NCI-H345 treated with DMSO at 0.1 percent for 48 hours (cell line): Measurements from ENCODE around the gene APP.
"Not testable (repeated sequence)": the region's sequence is repeated elsewhere in the genome, so short reads cannot be mapped to it uniquely, and the experiment has no call there.

Experiments used
- DNase-seq: peaks from one replicate; lab custom pipeline; 2025; ENCODE audit not compliant: unreplicated experiment; lab: John Stamatoyannopoulos, UW

Gene APP

DNA sequence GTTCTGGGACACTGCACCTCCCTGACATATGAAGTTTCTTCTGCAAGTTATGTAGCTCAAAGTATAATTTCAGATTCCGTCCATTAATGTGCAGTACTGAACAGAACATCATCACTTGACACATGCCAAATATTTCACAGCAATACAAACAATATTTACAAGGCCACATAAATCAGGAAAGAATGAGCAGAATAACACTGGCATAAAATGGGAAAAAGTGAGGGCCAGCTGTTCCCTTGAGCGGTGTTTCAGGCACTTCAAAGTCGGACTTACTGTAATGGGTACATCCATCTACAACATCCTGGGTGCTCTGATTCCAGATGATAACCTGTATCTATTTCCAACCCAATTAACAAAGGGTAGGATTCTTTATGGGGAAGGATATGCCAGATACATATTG, 217.4 kb downstream of the APP start:
- no peak for DNase-seq

DNA sequence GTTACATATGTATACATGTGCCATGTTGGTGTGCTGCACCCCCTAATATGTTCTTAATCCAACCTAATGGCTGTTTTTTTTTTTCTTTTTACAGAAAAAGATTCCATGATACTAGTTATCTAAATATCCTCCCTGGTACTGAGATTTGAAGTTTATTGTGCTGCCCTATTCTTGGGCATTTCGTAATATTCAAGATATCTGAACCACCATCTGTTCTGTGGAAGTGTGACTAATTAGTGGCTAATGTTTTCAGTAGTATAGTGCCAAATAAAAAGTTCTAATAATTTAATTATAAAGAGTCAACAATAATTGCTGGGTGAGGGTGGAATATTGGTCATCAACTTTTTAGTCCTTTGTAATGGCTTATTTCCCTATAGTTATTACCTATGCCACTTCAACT, 218.3 kb downstream of the APP start:
- DNase-seq: no peak

DNA sequence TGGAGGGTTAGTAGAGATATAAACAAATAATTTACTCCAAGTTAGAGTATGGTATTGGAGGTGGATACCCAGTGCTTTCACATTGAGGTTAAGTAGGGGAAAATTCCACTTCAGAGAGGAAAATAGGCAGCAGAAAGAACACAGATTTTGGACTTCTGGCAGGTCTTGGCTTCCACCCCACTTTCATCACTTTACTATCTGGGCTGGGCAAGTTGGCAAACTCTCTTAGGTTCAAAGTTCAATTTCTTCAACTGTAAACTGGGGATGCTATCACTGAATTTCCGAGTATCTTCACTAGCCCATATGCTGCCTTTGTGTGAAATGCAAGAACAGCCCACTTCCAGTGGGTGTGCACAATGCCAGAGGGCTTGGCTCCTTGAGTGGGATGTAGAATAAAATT, 220.9 kb downstream of the APP start:
- no peak for DNase-seq

DNA sequence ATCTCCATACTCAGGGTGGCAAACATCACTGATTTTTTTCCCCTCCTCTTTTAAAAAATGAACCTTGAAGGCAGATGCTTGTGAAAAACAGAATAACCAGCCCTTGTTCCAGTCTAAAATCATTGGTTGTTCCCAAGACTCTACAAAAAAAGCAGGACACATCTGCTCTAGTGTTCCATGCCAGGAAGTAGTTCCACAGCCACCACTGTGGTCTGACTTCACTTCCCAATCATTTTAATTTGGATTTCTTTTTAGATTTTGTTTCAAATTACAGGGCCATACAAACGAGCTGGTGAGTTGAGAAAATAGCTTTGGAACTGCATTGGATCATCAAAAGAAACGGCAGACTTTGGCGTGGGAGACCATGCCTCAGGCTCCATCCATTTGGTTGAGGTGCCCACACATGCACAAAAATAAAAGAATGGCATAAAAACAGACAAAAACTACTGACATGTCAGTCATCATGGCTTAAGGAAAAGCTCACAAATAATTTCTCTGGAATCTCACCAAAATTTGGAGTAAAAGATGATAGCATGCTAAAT, 225.8 kb downstream of the APP start:
- no peak for DNase-seq

DNA sequence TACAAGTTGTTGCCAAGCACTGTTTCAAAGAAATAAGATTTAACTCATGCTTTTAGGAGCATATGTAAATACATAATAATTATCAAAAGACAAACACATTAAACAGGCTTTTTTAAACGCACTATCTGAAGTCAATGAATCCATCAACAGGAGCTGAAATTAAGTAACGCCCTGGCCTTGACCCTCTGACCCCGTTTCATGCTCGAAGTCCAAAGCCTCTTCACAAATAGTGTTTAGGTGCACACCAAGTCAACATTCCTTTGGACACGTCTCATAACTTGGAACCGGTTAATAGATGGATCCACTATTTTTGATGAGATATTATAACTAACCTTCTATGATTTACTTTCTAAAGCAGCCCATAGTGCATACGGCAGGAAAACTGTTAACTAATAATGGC, 226.5 kb downstream of the APP start:
- no peak for DNase-seq

DNA sequence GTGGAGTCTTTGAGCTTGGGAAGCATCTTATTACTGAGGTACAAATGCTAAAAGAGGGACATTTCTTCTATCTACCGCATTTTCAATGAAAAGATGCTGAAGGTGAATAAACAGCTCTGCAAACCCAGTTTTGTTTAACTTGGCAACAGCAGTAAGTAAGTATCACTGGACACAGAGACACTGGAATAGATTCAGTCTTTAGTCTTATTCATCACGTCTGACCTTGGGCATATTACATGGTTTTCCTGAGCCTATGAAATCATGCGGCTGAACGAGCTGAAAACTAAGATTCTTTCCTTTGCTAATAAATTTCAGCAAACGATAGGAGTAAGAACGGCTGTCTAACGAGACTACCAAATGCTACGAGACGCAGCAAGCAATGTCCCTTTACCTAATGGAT, 228.4 kb downstream of the APP start:
- no peak for DNase-seq

DNA sequence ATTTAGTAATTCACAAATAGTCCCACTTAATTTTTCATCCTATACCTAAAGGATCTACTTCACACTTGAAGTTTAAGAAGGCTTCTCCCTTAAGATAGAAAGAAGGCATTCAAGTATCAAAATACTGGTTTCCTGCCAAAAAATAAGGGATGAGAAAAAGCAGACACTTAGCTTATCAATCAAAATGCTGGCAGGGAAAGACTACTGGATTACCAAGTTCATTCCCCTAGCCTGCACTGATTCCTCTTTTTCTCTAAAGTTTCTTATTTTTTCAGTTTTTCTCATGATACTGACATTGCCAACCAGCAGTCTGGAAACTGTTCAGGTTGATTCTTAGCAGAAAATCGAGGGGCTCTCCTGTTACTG, 231.2 kb downstream of the APP start:
- DNase-seq: no peak

DNA sequence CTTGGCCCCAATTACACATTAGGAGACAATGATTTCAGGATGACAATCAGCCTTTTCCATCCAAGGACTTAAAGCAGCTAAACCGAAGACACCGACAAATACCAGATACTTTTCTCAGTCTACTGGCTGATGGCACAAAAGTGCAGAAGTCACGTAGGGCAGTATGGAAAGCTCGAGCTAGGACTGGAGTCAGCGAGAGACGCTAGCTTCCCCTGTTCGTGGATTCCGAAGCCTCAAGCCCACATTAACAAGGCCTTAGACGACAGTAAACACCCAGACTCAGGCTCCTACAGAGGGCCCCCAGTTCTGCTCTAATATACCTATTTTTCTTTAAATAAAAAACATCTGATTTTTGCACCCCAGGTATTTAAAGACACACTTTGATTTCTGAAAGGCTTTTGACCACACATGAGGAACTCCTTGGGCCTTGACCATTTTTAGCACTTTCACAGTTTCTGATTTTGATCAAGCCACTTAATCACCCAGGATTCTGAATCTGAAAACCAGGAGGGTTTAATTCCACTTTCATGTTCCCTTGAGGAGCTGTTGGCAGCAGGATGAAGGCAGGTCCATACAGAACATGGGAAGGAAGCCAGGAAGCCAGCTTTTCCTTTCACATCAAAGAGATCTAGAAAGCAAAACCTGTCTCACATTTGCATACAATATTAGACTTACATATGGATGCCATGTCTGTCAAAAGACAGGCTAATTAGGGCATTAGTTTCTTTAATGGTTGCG, 231.7 kb downstream of the APP start:
- DNase-seq: no peak

DNA sequence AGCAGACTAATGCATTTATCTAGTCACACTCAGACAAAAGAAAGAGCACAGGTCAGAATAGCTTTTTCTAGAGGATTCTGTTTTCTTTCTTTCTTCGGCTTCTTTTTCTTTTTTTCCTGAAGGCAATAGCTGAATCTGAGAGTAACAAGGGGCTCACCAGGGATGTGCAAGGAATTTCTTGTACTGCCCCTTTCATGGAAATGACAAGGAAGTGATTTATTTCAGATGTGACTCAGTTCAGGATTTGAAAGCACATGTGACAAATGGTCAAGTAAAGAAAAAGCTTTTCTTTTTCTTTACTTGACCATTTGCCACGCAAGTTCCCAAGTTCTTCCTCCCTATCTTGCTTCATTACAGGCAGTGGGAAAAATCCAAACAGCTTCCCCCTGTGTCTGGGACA, 233.8 kb downstream of the APP start:
- DNase-seq: no peak

DNA sequence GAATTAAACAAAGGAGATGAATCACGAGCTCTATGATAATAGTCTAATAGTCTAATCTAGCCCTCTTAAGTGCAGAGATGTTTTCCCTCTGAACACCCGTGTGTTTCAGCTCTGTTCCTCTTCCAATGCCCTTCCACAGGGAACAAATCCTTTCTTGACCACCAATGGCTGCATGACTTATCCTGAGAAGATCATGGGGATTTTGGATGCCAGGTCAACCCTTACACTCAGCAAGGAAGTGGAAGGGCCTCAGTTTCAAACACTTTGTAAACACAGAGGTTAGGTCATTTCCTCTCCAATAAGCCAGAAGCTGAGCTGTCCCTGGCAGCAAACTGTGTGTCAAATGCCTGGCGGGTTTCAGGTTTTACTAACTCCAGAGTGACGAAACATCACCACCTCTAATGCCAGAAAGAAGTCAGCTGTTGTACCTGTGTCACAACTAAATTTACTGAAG, 235.8 kb downstream of the APP start:
- no peak for DNase-seq

DNA sequence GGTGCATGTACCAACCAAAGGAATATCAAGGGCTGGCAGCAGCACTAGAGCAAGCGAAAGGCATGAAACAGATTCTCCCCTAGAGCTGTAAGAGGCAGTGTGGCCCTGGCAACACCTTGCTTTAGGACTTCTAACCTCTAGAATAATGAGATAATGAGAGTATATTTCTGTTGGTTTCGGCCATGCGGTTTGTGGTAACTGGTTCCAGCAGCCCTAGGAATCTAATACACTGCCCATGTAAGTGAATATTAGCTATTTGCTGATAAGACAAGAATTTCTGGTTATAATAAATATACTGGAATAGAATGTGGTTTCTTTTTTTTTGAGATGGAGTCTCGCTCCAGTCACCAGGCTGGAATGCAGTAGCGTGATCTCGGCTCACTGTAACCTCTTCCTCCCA, 236.4 kb downstream of the APP start:
- DNase-seq: no peak

DNA sequence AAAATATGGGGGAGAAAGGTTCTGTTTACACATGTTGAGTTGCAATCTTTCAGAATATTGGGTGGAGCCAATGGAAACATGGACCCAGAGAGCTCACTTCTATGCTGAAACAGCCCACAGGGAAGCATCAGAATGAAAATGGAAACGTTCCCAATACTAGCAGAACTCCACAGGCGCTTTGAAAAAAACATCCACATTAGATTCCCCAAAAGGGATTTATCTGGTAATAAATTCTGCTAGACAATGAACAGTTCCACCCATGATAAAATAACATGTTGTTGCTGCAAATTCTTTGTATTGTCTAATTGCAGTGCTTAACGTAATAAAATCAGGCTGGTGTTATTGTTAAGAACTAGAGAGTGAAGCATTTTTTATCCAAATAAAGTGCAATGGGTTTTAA, 238.8 kb downstream of the APP start:
- no peak for DNase-seq

DNA sequence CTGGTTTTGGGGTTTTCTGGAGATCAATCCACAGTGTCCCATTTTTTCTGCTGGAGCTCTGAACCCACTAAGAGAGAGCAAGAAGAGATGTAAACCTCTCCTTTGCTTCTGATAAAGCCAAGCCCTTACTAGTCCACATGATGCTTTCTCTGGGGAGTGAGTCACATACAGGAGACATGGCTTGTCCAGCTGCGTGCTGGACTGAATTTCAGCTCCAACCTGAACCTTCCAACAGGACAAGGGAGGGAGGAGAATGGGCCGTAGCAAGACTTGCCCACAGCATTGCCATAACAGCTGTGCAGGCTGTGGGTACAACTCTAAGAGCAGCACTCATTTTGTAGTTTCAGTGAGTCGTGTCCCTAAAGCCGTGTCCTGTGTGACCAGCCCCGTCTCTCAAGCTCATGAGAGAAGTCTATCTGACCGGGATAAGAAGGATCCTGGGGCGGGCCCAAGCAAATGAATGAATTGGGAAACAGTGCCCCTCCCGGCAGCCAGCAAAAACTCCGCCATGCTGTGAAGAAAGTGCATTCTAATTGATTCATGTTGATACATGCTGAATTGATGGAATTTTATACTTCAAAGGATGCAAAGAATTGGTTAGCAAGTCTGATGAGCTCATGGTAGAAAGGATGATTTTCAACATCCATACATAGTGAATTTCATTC, 240.6 kb downstream of the APP start:
- no peak for DNase-seq

DNA sequence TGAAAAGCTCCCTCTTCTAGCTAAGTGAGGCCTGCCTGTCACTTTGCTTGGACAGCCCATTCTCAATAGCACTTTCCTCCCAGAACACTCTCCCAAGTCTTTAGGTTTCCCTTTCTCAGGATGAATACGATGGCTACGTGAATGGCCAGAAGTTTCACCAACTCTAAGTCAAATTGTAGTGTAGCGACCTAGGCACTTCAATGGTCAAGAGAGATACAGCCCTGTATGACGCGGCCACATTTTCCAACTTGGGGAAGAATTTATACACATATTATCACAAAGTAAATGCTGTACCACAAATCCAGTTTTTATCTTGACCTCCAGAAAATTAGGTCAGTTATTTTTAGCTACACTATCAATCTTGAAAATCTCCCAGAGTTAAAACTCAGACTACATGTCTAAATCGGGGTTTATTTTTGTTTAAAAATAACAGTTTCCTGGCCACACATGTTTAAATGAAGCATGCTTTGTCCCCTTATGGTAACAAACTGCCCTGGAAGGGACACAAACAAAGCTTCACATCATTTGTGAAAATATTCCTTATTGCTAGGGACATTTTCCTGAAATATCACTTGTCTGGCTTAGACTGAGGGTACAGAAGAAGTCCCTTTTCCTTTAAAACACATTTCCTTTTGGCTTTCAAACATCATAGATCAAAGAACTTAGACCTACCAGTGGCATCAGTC, 243.2 kb downstream of the APP start:
- DNase-seq: no peak

DNA sequence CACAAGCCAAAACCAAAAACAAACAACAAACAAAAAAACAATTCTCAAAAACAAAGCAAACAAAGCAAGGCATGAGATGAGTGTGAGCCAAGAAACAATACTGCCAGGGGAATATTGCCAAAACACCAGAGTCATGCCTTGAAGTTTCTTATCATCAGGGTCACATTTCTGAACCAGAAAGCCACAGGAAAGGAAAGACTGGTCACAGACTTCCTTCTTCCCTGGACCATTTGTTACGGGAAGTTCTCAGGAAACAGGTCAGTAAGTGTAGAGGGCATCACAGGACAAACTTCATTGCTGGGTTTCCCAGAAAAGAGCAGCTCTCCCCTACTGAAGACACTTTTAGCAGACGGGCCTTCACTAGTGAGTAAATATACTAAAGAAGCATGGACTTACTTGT, 244.6 kb downstream of the APP start:
- no peak for DNase-seq

DNA sequence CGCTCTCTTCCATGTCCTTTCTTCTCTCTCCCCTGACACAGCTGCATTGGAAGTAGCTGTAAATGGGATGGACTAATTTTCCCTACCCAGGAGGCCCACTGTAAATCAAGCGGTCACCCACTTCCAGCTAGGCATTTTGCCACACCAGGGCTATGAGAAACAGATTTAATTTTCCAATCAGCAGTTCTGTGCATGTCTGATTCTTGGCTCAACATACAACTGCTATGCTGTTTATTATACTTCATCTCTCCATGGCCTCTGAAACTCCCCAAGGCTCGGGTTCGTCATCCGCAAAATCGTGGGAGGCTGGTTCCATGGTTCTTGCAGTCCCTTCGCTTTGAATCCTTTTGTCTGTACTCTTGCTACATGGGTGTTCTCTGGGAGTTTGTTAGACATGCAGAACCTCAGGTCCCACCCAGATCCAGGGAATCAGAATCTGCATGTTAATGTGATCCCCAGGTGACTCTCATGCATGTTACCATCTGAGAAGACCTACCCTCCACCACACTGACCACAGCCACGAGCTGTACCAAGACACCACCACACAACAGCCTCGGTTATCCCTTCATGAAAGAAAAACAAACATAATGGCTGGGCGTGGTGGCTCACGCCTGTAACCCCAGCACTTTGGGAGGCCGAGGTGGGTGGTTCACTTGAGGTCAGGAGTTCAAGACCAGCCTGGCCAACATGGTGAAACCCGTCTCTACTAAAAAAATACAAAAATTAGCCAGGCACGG, 245.3 kb downstream of the APP start:
- no peak for DNase-seq

DNA sequence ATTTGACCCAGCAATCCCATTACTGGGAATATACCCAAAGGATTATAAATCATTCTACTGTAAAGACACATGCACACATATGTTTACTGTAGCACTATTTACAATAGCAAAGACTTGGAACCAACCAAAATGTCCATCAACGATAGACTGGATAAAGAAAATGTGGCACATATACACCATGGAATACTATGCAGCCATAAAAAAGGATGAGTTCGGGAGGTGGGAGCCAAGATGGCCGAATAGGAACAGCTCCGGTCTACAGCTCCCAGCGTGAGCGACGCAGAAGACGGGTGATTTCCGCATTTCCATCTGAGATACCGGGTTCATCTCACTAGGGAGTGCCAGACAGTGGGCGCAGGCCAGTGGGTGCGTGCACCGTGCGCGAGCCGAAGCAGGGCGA, 252.4 kb downstream of the APP start:
- DNase-seq: not testable (repeated sequence)

DNA sequence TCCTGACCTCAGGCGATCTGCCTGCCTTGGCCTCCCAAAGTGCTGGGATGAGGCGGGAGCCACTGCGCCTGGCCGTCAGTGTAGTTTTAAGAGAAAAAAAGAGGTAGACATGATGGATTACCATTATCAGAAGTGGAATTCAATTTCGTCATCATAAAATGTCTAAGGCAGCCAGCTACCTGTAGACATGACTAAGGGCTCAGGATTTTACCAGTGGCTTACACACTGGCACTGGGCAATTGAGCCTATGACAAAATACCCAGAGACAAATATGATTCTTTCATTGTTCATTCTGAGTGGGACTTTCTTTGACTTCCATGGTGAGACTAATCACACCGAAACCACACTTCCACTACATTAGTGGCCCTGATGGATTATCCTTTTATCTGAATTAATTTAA, 254.3 kb downstream of the APP start:
- no peak for DNase-seq

DNA sequence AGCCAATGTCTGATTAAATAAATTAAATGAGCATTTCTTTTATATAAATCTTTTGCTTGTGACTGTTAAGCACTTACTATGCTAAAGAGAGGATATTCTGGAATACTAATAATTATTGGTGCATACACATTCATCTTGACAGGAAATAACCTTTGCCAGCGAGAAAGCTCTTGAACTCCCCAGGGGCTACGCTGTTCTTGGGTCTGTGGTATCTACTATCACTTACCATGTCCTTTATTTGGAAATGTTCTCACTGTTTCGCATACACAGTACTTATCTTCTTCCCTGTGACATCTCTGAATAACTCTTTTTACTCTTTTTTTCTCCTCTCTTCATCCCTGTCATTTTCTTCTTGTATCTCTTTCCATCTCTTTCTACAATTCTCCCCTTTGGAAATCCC, 257.1 kb downstream of the APP start:
- DNase-seq: no peak

DNA sequence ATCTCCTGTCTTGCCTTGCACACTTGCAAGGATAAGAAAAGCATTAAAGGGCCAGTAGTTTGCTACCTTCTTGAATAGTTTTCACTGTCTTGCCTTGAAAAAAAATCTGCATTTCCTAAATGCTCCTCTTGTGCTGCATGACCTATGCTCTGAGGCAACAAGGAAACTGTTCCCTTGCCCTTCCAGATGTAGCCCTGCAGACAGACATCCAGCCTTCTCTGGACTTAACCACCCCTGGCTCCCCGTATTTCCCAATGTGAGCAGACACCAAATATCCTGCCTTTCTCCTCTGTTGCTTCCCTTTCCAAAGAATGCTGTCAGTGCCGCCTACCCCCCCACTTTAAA, 258.2 kb downstream of the APP start:
- DNase-seq: no peak

DNA sequence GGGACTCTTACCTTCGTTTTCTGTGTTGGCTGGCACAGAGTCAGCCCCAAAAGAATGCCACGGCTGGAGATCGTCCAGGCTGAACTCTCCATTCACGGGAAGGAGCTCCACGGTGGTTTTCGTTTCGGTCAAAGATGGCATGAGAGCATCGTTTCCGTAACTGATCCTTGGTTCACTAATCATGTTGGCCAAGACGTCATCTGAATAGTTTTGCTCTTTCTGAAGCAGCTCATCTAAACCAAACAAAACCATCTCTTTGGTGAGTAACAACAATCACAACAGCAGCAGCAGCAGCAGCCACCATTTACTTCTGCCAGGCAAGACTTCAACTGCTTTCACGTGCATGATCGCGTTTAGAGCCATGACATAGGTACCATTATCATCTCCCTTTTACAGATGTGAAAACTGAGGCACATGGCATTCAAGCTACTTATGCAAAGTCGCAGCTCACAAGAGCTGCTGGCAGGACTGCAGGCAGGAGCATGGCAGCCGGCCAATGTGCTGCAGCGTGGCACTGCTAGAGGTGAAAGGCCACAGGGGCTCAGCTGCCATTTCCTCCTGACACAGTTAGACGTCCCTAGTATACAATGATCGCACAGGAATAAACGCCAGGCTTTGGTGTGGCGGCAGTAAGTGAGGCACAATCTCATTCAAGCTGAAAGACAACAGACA, 258.7 kb downstream of the APP start:
- no peak for DNase-seq
